ES-I3 (cell line): ENCODE results near the gene FKBP5.
"Not testable (repeated sequence)": the region's sequence is repeated elsewhere in the genome, so short reads cannot be mapped to it uniquely, and the experiment has no call there.

ENCODE experiments used
- H3K36me3 ChIP-seq: 2 replicates; pipeline ENCODE4 v1.6.1; 2013; ENCODE audit warnings: mild to moderate bottlenecking, low read length, control low read depth, moderate library complexity; ENCODE audit not compliant: insufficient read depth
- H3K4me1 ChIP-seq: 2 replicates; pipeline ENCODE4 v1.6.1; 2013; ENCODE audit warnings: mild to moderate bottlenecking, control low read depth, low read length; ENCODE audit not compliant: insufficient read depth
- H3K9ac ChIP-seq: 2 replicates; pipeline ENCODE4 v1.6.1; 2013; ENCODE audit warnings: low read depth, mild to moderate bottlenecking, low read length, moderate library complexity
- H3K9me3 ChIP-seq: 2 replicates; pipeline ENCODE4 v1.6.1; 2013; ENCODE audit warnings: mild to moderate bottlenecking, low read length, moderate library complexity; ENCODE audit not compliant: control insufficient read depth, insufficient read depth

FKBP5 gene

DNA sequence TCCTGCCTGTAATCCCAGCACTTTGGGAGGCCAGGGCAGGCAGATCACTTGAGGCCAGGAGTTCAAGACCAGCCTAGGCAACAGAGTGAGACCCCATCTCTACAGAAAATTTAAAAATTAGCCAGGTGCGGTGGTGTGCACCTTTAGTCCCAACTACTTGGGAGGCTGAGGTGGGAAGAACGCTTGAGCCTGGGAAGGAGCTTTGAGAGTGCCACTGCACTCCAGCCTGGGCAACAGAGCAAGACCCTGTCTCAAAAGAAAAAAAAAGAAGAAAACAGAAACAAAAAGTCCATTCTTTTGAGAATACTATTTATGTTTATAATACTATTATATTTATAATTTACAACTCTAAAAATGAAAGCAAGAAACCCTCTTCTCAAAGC, 15.4 kb downstream of the FKBP5 start:
- not testable (repeated sequence) for H3K9ac ChIP-seq, H3K36me3 ChIP-seq, H3K9me3 ChIP-seq
- H3K4me1 ChIP-seq: peaks cover 23% of the 10 kb centered on the region

DNA sequence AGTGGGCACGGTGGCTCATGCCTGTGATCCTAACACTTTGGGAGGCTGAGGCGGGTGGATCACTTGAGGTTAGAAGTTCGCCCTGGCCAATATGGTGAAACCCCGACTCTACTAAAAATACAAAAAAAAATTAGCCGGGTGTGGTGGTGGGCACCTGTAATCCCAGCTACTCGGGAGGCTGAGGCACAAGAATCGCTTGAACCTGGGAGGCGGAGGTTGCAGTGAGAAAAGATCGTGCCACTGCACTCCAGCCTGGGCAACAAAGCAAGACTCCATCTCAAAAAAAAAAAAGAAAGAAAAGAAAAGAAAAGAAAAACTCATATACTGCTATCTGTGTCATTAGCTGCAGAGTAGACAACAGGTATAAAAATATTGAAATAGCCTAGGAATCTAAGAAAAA, 18.3 kb downstream of the FKBP5 start:
- not testable (repeated sequence) for H3K36me3 ChIP-seq, H3K9ac ChIP-seq, H3K9me3 ChIP-seq
- H3K4me1 ChIP-seq: peaks cover 13% of the 10 kb centered on the region; the same call in 1 of the 2 replicates

DNA sequence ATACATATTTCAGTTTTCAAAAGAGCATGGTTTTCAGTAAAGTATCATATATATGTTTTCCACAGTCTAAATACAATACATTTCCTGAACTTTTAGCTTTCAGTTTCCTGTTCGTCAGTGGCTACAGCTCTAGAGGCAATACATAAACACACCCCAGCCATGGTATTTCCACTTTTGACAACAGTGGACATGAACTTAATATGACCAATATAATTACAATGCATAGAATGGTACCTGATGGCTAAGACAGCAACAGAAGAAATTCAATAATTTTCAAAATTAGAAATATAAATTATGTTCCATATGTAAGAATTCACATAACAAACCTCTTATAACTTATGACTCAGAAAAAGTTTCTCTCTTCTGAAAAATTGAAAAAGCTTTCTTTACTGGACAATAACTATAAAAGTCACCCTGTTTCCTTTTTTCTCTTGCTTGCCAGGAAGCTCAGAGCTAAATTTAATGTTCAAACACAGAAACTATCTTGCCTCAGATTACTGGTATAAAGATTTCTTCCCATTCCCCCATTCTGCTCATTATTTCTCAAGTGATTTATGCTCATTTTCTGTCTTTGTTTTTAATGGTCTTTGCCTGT, 19.2 kb downstream of the FKBP5 start:
- peaks cover 11% of the 10 kb centered on the region for H3K4me1 ChIP-seq
- no peaks in the 10 kb centered on the region for H3K36me3 ChIP-seq
- no peak overlapping the region for H3K9ac ChIP-seq
- no peaks in the 10 kb centered on the region for H3K9me3 ChIP-seq

DNA sequence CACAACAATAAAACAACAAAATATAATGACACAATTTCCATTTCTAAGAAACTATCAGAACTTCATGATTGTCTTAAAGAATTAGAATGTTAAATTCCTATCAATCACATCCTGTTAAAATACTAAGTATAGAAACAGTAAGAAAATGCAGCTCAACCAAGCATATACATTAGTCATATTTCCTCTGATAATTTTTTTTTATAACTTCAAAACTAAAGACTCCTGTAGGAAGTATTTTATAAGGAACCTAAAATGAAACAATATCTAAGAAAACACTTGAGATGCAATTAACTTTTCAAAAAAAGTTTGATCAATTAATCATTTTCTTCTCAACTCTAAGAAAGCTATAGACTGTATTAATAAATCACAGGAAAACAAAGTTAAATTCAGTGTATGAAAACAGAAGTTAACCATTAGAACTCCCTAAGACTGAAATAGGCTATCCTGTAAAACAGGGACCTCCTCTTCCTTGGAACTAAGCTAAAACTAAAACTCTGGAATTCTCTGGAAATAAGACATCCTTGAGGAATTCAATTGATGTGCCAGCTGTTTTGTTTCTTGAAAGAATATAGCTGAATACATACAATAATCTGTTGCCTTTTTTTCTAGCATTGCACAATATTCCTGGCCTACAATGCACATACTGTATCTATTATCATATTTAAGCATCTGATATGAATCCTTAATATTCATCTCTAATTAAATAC, 19.8 kb downstream of the FKBP5 start:
- Histone ChIP-seq H3K9ac (no peak overlapping the region), H3K4me1 (peaks cover 16% of the 10 kb centered on the region)

DNA sequence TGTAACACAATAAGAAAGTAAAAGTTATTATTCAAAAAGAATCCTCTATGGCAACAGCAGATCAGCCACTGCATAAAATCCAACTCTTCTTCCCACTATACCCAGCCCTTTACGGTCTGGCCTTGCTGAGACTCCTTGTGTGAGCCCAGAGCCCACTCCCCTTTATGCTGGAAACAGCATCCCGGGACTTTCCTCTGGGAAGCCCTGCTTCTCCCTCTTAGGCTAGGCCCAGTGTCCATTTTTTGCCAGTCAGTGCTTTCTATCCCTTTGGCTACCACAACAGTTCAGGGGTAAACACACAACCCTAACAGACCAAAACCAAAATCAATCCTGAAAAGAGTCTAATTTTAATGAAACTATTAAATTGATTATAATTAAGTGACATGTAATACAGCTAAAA, 20.6 kb downstream of the FKBP5 start:
- peaks cover 24% of the 10 kb centered on the region for H3K4me1 ChIP-seq
- no peak overlapping the region for H3K9ac ChIP-seq
- H3K36me3 ChIP-seq: no peaks in the 10 kb centered on the region
- no peaks in the 10 kb centered on the region for H3K9me3 ChIP-seq

More for the DNA sequence above, 19.8 kb downstream of the FKBP5 start:
- Histone ChIP-seq H3K9me3 (no peaks in the 10 kb centered on the region), H3K36me3 (no peaks in the 10 kb centered on the region)

DNA sequence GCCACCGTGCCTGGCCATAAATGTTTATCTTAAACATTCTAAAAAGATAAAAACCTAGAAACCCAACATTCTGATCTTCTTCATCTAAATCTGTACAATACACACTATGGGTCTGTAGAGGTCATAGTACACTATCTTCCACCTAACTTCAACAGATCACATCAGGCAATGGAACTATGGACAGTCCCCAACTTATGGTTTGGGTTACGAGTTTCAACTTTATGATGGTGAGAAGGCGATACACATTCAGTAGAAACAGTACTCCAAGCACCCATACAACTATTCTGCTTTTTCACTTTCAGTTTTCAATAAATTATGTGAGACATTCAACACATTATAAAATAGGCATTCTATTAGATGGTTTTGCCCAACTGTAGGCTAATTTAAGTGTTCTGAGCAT, 23.1 kb downstream of the FKBP5 start:
- Histone ChIP-seq H3K9ac (no peak overlapping the region), H3K4me1 (peaks cover 28% of the 10 kb centered on the region), H3K9me3 (no peaks in the 10 kb centered on the region), H3K36me3 (no peaks in the 10 kb centered on the region)

DNA sequence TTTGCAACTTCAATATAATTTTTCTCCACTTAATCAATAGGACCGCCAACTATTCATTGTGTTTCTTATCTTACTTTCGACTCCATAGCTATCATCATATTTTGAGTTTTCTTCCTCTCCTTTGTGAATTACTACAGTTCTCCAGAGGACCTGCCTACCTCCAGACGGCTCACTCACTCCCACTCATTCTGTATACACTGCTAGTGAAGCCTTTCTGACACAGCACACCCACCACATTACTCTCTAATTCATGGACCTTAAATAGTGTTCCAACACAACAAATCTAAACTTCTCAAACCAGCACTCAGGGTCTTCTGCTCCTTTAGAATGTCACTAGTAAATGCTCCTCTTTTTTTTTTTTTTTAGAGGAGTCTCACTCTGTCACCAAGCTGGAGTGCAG, 23.8 kb downstream of the FKBP5 start:
- Histone ChIP-seq H3K4me1 (peaks cover 28% of the 10 kb centered on the region), H3K36me3 (no peaks in the 10 kb centered on the region), H3K9ac (no peak overlapping the region), H3K9me3 (no peaks in the 10 kb centered on the region)

DNA sequence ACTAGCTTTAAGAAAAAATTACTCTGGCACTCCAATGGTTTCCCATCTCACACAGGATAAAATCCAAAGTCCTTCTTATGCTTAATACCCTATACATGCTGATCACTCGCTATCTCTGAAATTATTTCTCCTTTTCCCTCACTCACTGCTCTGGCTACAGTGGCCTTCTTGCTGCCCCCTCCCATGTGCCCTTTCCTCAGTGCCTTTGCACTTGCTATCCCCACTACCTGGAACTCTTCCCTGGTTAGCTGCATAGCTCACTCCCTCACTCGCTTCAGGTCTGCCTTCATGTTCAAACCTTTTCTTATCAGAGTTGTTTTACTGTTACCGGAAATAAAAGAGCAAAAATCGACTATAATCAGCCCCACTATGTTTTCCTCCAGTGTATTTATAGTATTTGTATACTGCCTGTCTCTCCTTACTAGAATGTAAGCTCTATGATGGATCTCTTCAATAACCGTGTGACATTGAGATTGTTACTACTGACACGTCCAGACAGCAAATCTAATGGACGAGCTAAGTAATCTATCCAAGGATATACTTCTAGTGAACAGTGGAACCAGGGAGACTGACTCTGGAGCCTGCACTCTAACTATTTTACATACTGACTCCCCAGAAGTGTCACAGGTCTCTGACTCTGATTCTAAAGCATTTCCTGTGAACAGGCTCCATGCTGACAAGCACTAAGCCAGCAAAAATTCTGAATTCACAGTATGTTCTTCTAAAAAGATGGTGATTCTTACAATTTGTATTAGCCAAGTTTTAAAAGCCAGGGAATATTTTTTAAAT, 25.1 kb downstream of the FKBP5 start:
- H3K9me3 ChIP-seq: no peaks in the 10 kb centered on the region
- no peaks in the 10 kb centered on the region for H3K36me3 ChIP-seq
- H3K9ac ChIP-seq: no peak overlapping the region
- peaks cover 22% of the 10 kb centered on the region for H3K4me1 ChIP-seq

DNA sequence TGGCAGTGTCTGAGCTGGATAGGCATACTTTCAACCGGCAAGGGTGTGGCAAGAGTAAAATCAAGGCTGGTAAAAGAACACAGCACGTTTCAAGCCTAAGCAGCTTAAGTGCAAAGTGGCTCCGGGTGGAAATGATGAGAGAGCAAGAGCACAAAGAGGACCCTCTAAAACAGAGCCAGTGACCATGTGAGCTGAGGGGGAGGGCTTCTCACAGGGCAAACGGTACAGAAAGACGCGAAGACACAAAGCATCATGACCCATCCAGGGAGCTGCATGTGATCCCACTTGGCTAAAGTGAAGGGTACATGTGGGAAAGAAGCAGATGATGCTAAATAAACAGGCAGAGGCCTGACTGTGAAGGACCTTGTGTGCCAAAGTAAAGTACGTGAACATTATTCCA, 25.7 kb downstream of the FKBP5 start:
- no peaks in the 10 kb centered on the region for H3K9me3 ChIP-seq
- H3K36me3 ChIP-seq: no peaks in the 10 kb centered on the region
- peaks cover 22% of the 10 kb centered on the region for H3K4me1 ChIP-seq
- no peak overlapping the region for H3K9ac ChIP-seq

DNA sequence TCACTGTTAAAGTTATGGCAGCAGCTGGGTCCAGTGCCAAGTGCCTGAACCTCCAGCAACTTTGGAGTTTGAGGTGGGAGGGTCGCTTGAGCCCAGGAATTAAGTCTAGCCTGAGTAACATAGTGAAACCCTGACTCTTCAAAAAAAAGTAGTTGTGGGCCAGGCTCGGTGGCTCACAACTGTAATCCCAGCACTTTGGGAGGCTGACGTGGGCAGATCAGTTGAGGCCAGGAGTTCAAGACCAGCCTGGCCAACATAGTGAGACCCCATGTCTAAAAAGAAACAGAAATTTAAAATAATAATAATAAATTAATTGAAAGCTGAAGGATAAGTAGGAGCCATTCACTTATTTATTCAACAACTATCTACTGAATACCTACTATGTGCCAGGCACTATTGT, 33.8 kb downstream of the FKBP5 start:
- Histone ChIP-seq H3K9ac (no peak overlapping the region), H3K9me3 (no peaks in the 10 kb centered on the region), H3K4me1 (no peaks in the 10 kb centered on the region), H3K36me3 (no peaks in the 10 kb centered on the region)

DNA sequence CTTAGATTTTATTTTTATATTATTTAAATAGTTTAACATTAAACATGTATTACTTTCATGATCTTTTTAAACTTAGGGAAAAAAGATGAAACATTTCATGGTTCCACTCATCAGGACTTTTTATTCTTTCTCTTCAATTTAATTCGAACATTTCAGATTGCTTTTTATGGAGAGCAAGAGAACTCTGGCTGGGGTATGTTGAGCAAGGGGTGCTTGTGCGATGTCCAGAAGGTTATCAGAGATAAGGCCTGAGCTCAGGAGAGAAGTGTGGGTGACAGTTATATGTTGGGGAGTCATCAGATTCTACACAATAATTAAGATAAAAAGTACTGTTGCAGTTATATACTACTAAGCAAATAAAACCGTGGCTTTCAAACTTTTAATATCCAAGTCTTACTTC, 37.5 kb downstream of the FKBP5 start:
- Histone ChIP-seq H3K9ac (no peak overlapping the region), H3K4me1 (no peaks in the 10 kb centered on the region; the same call in 1 of the 2 replicates), H3K9me3 (no peaks in the 10 kb centered on the region), H3K36me3 (no peaks in the 10 kb centered on the region)

DNA sequence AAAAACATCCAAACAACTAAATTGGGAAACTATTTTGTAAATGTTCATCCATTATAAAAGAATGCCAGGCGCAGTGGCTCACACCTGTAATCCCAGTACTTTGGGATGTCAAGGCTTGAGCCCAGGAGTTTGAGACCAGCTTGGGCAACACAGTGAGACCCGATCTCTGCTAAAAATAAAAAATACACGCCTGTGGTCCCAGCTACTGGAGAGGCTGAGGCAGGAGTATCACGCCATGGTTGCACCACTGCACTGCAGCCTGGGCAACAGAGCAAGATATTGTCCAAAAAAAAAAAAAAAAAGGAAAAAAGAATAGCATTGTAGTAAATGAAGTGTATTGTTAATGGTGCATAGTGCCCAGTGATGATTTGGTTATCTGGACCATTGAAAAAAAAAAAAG, 38.7 kb downstream of the FKBP5 start:
- Histone ChIP-seq H3K36me3 (no peaks in the 10 kb centered on the region), H3K9me3 (no peaks in the 10 kb centered on the region), H3K4me1 (no peaks in the 10 kb centered on the region; the same call in 1 of the 2 replicates), H3K9ac (no peak overlapping the region)

DNA sequence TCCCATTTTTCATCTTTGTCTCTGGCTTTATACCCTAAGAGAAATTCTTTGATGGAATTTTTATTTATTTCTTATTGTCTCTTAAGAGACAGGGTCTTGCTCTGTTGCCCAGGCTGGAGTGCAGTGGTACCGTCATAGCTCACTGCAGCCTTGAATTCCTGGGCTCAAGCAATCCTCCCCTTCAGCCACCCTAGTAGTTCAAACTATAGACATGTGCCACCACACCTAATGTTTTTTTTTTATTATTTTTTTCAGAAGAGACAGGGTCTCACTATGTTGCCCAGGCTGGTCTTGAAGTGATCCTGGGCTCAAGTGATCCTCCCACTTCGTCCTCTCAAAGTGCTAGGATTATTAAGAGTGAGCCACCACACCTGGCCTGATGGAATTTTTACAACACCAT, 40.5 kb downstream of the FKBP5 start:
- Histone ChIP-seq H3K9ac (no peak overlapping the region), H3K36me3 (no peaks in the 10 kb centered on the region), H3K9me3 (no peaks in the 10 kb centered on the region), H3K4me1 (peaks cover 11% of the 10 kb centered on the region)

DNA sequence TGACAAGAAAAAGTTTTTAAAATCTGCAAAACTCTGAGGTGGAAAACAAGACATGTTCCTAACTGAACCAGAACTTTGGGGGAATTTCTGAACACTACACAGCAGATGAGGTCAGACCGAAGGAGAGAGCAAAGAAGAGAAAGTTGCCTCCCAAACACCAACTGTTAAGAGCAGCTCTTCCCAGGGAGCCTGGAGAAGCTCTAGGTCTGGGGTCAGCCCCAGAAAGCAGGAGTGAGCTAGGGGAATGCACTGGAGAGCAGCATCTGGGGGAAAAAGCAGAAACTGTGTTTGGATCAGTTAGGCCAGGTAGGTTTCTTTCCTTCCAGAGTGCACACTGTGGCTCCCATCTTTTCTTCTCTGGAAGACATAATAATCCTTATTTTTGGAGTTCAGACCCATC, 41.3 kb downstream of the FKBP5 start:
- H3K4me1 ChIP-seq: peaks cover 11% of the 10 kb centered on the region
- H3K9me3 ChIP-seq: no peaks in the 10 kb centered on the region
- no peaks in the 10 kb centered on the region for H3K36me3 ChIP-seq
- no peak overlapping the region for H3K9ac ChIP-seq

DNA sequence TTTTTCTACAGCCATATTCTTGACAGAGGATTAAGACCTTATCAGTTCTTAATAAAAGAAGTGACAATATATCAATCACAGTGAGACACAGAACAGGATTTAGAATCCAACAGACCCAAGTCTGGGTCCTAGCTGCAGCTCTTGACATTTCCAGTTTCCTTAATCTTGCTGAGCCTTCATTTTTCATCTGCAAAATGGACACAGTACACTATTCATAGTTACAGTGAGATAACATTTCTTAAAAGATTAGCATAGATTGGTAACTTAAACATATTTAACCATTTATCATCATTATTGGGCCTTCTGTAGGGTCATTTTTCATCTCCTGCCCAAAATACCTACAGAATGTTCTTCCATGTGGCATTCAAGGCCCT, 45.6 kb downstream of the FKBP5 start:
- Histone ChIP-seq H3K4me1 (peaks cover 11% of the 10 kb centered on the region), H3K36me3 (peaks cover 6% of the 10 kb centered on the region; the same call in 1 of the 2 replicates), H3K9ac (no peak overlapping the region), H3K9me3 (no peaks in the 10 kb centered on the region)
